Kidney glomerular epithelial cell (primary cell): ENCODE data around the gene TRMT6.

Source experiments
- DNase-seq: peaks from one replicate; lab custom pipeline; 2025; lab: John Stamatoyannopoulos, UW

TRMT6 gene

GRCh38 chr20:5947276-5947675, 3.1 kb downstream of the TRMT6 start:
- no peak for DNase-seq

- no peak for DNase-seq
These were observed 4.4 kb downstream of the TRMT6 start for GRCh38 chr20:5945963-5946362.

GRCh38 chr20:5938456-5939029, 11.8 kb downstream of the TRMT6 start:
- no peak for DNase-seq

GRCh38 chr20:5936238-5936637, 14.1 kb downstream of the TRMT6 start:
- DNase-seq, result no peak

GRCh38 chr20:5935384-5935783, 14.9 kb downstream of the TRMT6 start:
- DNase-seq, result no peak

GRCh38 chr20:5933802-5934436, 16.4 kb downstream of the TRMT6 start:
- no peak for DNase-seq

- no peak for DNase-seq
These were observed 17.5 kb downstream of the TRMT6 start for GRCh38 chr20:5932796-5933195.

- DNase-seq, result no peak
These were observed 18.9 kb downstream of the TRMT6 start for GRCh38 chr20:5931411-5931810.

- no peak for DNase-seq
These were observed 21.3 kb downstream of the TRMT6 start for GRCh38 chr20:5928836-5929715.

GRCh38 chr20:5927749-5928462, 22.4 kb downstream of the TRMT6 start:
- DNase-seq, result no peak

- no peak for DNase-seq
These were observed 24.8 kb downstream of the TRMT6 start for GRCh38 chr20:5925551-5925950.

- no peak for DNase-seq
These were observed 26.8 kb downstream of the TRMT6 start for GRCh38 chr20:5923493-5923892.

- DNase-seq, result no peak
These were observed 29.8 kb downstream of the TRMT6 start for GRCh38 chr20:5920581-5920980.

GRCh38 chr20:5919626-5920544, 30.4 kb downstream of the TRMT6 start:
- DNase-seq, result peak; percentile 2

GRCh38 chr20:5918856-5919625, 31.3 kb downstream of the TRMT6 start:
- DNase-seq, result peak; percentile 65

GRCh38 chr20:5914859-5915258, 35.5 kb downstream of the TRMT6 start:
- no peak for DNase-seq

GRCh38 chr20:5913166-5913565, 37.2 kb downstream of the TRMT6 start:
- DNase-seq, result no peak

GRCh38 chr20:5910186-5910585, 40.1 kb downstream of the TRMT6 start:
- no peak for DNase-seq

- no peak for DNase-seq
These were observed 41.4 kb downstream of the TRMT6 start for GRCh38 chr20:5908981-5909380.

- no peak for DNase-seq
These were observed 49.4 kb downstream of the TRMT6 start for GRCh38 chr20:5900908-5901307.

GRCh38 chr20:5899444-5899843, 50.9 kb downstream of the TRMT6 start:
- no peak for DNase-seq
